HEK293 (cell line): ENCODE results near the gene NRP2.
A peak's percentile ranks its signal among the peaks of the same experiment; 100 is the strongest.

Source experiments
- CTCF ChIA-PET: fragments of 350-600 bp; formaldehyde crosslinking; extraction: SDS; loops from one replicate; lab custom pipeline; 2021; ENCODE audit warnings: antibody characterized with exemption; lab: Yijun Ruan, JAX
- POLR2A ChIA-PET: fragments of 300-600 bp; formaldehyde crosslinking; extraction: SDS; loops from one replicate; lab custom pipeline; 2020; ENCODE audit warnings: antibody characterized with exemption, inconsistent platforms; lab: Yijun Ruan, JAX
- H3K27ac ChIP-seq: fragments of 200-500 bp; sonication (Bioruptor generic); 2 replicates; pipeline ENCODE4 v1.5.1; 2014; ENCODE audit warnings: low read depth, low read length, control low read depth, inconsistent platforms; ENCODE audit errors: extremely low read depth
- H3K36me3 ChIP-seq, 2 experiments: fragments of 200-500 bp in 1 of 2; sonication (Bioruptor generic) in 1 of 2; 1 replicate in 1 of 2; 2 replicates in 1 of 2; pipeline ENCODE4 v1.5.1; 2014 to 2017; ENCODE audit warnings: inconsistent platforms in 2 of 2, low read length in 2 of 2; ENCODE audit not compliant: control insufficient read depth in 2 of 2, insufficient read depth in 1 of 2
- H3K4me1 ChIP-seq: fragments of 200-500 bp; sonication (Bioruptor generic); 2 replicates; pipeline ENCODE4 v1.5.1; 2014; ENCODE audit warnings: mild to moderate bottlenecking, low read length, inconsistent platforms; ENCODE audit not compliant: control insufficient read depth, insufficient read depth
- H3K4me3 ChIP-seq: 2 replicates; pipeline ENCODE4 v1.5.1; 2011; ENCODE audit warnings: low read depth, mild to moderate bottlenecking, control low read depth, low read length, moderate library complexity
- H3K9me3 ChIP-seq: fragments of 200-500 bp; sonication (Bioruptor generic); 2 replicates; pipeline ENCODE4 v1.5.1; 2014; ENCODE audit warnings: low read depth, low read length, inconsistent platforms; ENCODE audit not compliant: control insufficient read depth, insufficient read depth
- GLIS1 ChIP-seq: fragments of 450-650 bp; formaldehyde crosslinking; IDR thresholded peaks from 2 replicates; pipeline ENCODE4 v1.5.1; 2016; ENCODE audit warnings: missing biosample characterization, missing genetic modification characterization
- HOXA7 ChIP-seq: sonication (generic); formaldehyde crosslinking; IDR thresholded peaks from 2 replicates; pipeline ENCODE4 v1.8.1; 2022; ENCODE audit warnings: missing genetic modification reagents, borderline replicate concordance
- KLF10 ChIP-seq: fragments of 450-650 bp; IDR thresholded peaks from 2 replicates; pipeline ENCODE4 v1.5.1; 2018; ENCODE audit warnings: missing biosample characterization, mild to moderate bottlenecking, missing genetic modification characterization
- KLF8 ChIP-seq: fragments of 450-650 bp; formaldehyde crosslinking; IDR thresholded peaks from 2 replicates; pipeline ENCODE4 v1.5.1; 2016; ENCODE audit warnings: missing biosample characterization, missing genetic modification characterization
- MEIS1 ChIP-seq: sonication (generic); formaldehyde crosslinking; IDR thresholded peaks from 2 replicates; pipeline ENCODE4 v1.8.1; 2022; ENCODE audit warnings: missing genetic modification reagents, mild to moderate bottlenecking, borderline replicate concordance
- SCRT1 ChIP-seq: fragments of 450-650 bp; formaldehyde crosslinking; IDR thresholded peaks from 2 replicates; pipeline ENCODE4 v1.5.1; 2016; ENCODE audit warnings: missing biosample characterization, missing genetic modification characterization, borderline replicate concordance
- SCRT2 ChIP-seq: fragments of 450-650 bp; formaldehyde crosslinking; IDR thresholded peaks from 2 replicates; pipeline ENCODE4 v1.5.1; 2016; ENCODE audit warnings: missing biosample characterization, missing genetic modification characterization
- ZBTB1 ChIP-seq: fragments of 450-650 bp; formaldehyde crosslinking; IDR thresholded peaks from 2 replicates; pipeline ENCODE4 v1.5.1; 2016; ENCODE audit warnings: missing biosample characterization, missing genetic modification characterization
- ZNF112 ChIP-seq: fragments of 450-650 bp; formaldehyde crosslinking; IDR thresholded peaks from 2 replicates; pipeline ENCODE4 v1.5.0; 2017; ENCODE audit warnings: missing biosample characterization, missing genetic modification characterization
- ZNF146 ChIP-seq: fragments of 450-650 bp; formaldehyde crosslinking; IDR thresholded peaks from 2 replicates; pipeline ENCODE4 v1.5.1; 2016; ENCODE audit warnings: missing biosample characterization, missing genetic modification characterization
- ZNF324 ChIP-seq: fragments of 450-650 bp; formaldehyde crosslinking; IDR thresholded peaks from 2 replicates; pipeline ENCODE4 v1.5.1; 2016; ENCODE audit warnings: missing biosample characterization, missing genetic modification characterization
- ZNF433 ChIP-seq: fragments of 450-650 bp; formaldehyde crosslinking; IDR thresholded peaks from 2 replicates; pipeline ENCODE4 v1.5.1; 2016; ENCODE audit warnings: missing biosample characterization, missing genetic modification characterization, low read depth
- ZNF560 ChIP-seq: fragments of 450-650 bp; formaldehyde crosslinking; IDR thresholded peaks from 2 replicates; pipeline ENCODE4 v1.5.1; 2017; ENCODE audit warnings: missing biosample characterization, missing genetic modification characterization, borderline replicate concordance
- ZNF654 ChIP-seq: fragments of 450-650 bp; formaldehyde crosslinking; IDR thresholded peaks from 2 replicates; pipeline ENCODE4 v1.5.1; 2016; ENCODE audit warnings: low read depth, missing biosample characterization, missing genetic modification characterization
- ZNF660 ChIP-seq: fragments of 450-650 bp; IDR thresholded peaks from 2 replicates; pipeline ENCODE4 v1.5.1; 2018; ENCODE audit warnings: missing biosample characterization, mild to moderate bottlenecking, missing genetic modification characterization
- ZNF747 ChIP-seq: fragments of 450-650 bp; formaldehyde crosslinking; IDR thresholded peaks from 2 replicates; pipeline ENCODE4 v1.5.1; 2016; ENCODE audit warnings: missing biosample characterization, missing genetic modification characterization
- ZNF792 ChIP-seq: fragments of 450-650 bp; formaldehyde crosslinking; IDR thresholded peaks from 2 replicates; pipeline ENCODE4 v1.5.1; 2016; ENCODE audit warnings: missing biosample characterization, missing genetic modification characterization
- TF ChIP-seq, protein P1 (sequence below): fragments of 450-650 bp; formaldehyde crosslinking; IDR thresholded peaks from 2 replicates; pipeline ENCODE4 v1.5.1; 2016; ENCODE audit warnings: missing biosample characterization, missing genetic modification characterization
- TF ChIP-seq, protein P2 (sequence below): fragments of 450-650 bp; formaldehyde crosslinking; IDR thresholded peaks from 2 replicates; pipeline ENCODE4 v1.5.1; 2017; ENCODE audit warnings: missing biosample characterization, missing genetic modification characterization
- TF ChIP-seq, protein P3 (sequence below): fragments of 450-650 bp; IDR thresholded peaks from 2 replicates; pipeline ENCODE4 v1.5.1; 2018; ENCODE audit warnings: missing biosample characterization, mild to moderate bottlenecking, missing genetic modification characterization
- TF ChIP-seq, protein P4 (sequence below): fragments of 450-650 bp; formaldehyde crosslinking; IDR thresholded peaks from 2 replicates; pipeline ENCODE4 v1.5.1; 2016; ENCODE audit warnings: missing biosample characterization, missing genetic modification characterization
- TF ChIP-seq, protein P5 (sequence below): fragments of 450-650 bp; formaldehyde crosslinking; IDR thresholded peaks from 2 replicates; pipeline ENCODE4 v1.5.1; 2016; ENCODE audit warnings: missing biosample characterization, missing genetic modification characterization

The NRP2 gene

DNA sequence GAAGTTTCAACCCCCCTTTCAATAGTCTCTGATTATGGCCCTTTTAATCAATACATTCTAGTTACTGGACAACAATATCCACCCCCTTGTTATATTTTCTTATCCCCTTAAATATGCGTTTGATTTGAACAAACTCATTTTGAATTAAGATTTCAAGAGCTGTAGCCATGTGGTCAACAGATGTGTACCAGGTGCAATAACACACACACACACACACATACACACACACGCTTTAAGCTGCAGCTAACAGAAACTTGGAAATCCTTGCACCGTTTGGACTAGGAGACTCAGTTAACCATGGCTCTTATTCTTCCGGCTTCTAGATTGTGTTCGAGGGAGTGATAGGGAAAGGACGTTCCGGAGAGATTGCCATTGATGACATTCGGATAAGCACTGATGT, 82.8 kb downstream of the NRP2 start:
- H3K4me3 ChIP-seq = no peak overlapping the region

DNA sequence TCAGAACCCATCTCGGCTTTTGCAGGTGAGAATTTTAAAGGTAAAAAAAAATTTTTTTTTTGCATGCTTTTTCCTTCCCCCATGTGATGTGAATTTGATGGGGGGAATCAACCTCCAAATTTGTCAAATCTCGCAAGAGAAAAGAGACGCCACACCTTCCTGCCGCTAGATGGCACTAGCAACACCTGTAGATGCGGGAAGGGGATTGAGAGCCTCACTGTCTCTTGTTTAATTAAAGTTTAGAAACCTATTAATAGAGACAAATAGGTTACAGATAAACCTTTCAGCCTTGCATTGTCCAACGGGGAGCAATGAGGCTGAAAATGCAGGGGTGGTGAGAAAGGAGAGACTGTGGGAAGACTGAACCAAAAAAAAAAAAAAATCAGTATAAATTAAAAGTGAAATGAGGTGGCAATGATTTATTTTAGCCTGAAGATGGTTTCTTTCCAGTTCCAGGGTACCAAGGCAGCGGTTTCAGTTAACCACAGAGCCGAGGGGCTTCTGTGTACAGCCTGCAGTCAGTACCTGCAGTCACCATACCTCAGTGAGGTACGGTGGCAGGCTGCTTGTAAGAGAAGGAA, 84.6 kb downstream of the NRP2 start:
- H3K27ac ChIP-seq = no peak overlapping the region
- TF ChIP-seq SCRT2 (tag by site-specific recombination) (peak; percentile 84), KLF10 (no peak), ZNF792 (tag by site-specific recombination) (no peak), ZNF660 (tag by site-specific recombination) (0 out of 2 replicates have a peak, but pooled peaks have one; percentile 34), ZNF654 (tag by site-specific recombination) (peak; percentile 56), SCRT1 (tag by site-specific recombination) (peak; percentile 84)
- TF ChIP-seq, protein P1, sequence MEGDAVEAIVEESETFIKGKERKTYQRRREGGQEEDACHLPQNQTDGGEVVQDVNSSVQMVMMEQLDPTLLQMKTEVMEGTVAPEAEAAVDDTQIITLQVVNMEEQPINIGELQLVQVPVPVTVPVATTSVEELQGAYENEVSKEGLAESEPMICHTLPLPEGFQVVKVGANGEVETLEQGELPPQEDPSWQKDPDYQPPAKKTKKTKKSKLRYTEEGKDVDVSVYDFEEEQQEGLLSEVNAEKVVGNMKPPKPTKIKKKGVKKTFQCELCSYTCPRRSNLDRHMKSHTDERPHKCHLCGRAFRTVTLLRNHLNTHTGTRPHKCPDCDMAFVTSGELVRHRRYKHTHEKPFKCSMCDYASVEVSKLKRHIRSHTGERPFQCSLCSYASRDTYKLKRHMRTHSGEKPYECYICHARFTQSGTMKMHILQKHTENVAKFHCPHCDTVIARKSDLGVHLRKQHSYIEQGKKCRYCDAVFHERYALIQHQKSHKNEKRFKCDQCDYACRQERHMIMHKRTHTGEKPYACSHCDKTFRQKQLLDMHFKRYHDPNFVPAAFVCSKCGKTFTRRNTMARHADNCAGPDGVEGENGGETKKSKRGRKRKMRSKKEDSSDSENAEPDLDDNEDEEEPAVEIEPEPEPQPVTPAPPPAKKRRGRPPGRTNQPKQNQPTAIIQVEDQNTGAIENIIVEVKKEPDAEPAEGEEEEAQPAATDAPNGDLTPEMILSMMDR (tag by site-specific recombination) = peak; percentile 46; the same call in 1 of the 2 replicates
- peaks cover 0 to 9% of the 10 kb centered on the region in 2 experiments; a peak in 1 of 3 replicates for H3K36me3 ChIP-seq
- H3K4me1 ChIP-seq = no peaks in the 10 kb centered on the region
- POLR2A ChIA-PET = no interaction called here
- CTCF ChIA-PET = interaction anchor here (0.6 to 1.6 kb wide), 4 partner anchors 55 to 1250 kb away, joined by 3 to 7 read pairs (median 4); no protein-coding TSS in a partner anchor
- H3K9me3 ChIP-seq = no peaks in the 10 kb centered on the region
- H3K4me3 ChIP-seq = no peak overlapping the region

More for the DNA sequence above, 82.8 kb downstream of the NRP2 start:
- Histone ChIP-seq H3K36me3 (peaks cover 0 to 9% of the 10 kb centered on the region in 2 experiments; a peak in 1 of 3 replicates), H3K27ac (no peak overlapping the region), H3K4me1 (no peaks in the 10 kb centered on the region), H3K9me3 (no peaks in the 10 kb centered on the region)
- TF ChIP-seq ZNF146 (tag by site-specific recombination) = no peak
- no peak for TF ChIP-seq ZNF433 (tag by site-specific recombination)
- no peak for TF ChIP-seq KLF8 (tag by site-specific recombination)
- no peak for TF ChIP-seq ZNF112 (tag by site-specific recombination)
- TF ChIP-seq MEIS1 (CRISPR knock-in tag) = no peak
- no peak for TF ChIP-seq ZBTB1 (tag by site-specific recombination)
- TF ChIP-seq, protein P2, sequence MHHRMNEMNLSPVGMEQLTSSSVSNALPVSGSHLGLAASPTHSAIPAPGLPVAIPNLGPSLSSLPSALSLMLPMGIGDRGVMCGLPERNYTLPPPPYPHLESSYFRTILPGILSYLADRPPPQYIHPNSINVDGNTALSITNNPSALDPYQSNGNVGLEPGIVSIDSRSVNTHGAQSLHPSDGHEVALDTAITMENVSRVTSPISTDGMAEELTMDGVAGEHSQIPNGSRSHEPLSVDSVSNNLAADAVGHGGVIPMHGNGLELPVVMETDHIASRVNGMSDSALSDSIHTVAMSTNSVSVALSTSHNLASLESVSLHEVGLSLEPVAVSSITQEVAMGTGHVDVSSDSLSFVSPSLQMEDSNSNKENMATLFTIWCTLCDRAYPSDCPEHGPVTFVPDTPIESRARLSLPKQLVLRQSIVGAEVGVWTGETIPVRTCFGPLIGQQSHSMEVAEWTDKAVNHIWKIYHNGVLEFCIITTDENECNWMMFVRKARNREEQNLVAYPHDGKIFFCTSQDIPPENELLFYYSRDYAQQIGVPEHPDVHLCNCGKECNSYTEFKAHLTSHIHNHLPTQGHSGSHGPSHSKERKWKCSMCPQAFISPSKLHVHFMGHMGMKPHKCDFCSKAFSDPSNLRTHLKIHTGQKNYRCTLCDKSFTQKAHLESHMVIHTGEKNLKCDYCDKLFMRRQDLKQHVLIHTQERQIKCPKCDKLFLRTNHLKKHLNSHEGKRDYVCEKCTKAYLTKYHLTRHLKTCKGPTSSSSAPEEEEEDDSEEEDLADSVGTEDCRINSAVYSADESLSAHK (tag by site-specific recombination) = no peak
- no peak for TF ChIP-seq ZNF560 (tag by site-specific recombination)
- TF ChIP-seq GLIS1 = no peak
- TF ChIP-seq, protein P3, sequence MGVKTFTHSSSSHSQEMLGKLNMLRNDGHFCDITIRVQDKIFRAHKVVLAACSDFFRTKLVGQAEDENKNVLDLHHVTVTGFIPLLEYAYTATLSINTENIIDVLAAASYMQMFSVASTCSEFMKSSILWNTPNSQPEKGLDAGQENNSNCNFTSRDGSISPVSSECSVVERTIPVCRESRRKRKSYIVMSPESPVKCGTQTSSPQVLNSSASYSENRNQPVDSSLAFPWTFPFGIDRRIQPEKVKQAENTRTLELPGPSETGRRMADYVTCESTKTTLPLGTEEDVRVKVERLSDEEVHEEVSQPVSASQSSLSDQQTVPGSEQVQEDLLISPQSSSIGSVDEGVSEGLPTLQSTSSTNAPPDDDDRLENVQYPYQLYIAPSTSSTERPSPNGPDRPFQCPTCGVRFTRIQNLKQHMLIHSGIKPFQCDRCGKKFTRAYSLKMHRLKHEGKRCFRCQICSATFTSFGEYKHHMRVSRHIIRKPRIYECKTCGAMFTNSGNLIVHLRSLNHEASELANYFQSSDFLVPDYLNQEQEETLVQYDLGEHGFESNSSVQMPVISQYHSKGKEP (tag by site-specific recombination) = no peak
- TF ChIP-seq, protein P4, sequence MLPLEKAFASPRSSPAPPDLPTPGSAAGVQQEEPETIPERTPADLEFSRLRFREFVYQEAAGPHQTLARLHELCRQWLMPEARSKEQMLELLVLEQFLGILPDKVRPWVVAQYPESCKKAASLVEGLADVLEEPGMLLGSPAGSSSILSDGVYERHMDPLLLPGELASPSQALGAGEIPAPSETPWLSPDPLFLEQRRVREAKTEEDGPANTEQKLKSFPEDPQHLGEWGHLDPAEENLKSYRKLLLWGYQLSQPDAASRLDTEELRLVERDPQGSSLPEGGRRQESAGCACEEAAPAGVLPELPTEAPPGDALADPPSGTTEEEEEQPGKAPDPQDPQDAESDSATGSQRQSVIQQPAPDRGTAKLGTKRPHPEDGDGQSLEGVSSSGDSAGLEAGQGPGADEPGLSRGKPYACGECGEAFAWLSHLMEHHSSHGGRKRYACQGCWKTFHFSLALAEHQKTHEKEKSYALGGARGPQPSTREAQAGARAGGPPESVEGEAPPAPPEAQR (tag by site-specific recombination) = no peak
- TF ChIP-seq, protein P5, sequence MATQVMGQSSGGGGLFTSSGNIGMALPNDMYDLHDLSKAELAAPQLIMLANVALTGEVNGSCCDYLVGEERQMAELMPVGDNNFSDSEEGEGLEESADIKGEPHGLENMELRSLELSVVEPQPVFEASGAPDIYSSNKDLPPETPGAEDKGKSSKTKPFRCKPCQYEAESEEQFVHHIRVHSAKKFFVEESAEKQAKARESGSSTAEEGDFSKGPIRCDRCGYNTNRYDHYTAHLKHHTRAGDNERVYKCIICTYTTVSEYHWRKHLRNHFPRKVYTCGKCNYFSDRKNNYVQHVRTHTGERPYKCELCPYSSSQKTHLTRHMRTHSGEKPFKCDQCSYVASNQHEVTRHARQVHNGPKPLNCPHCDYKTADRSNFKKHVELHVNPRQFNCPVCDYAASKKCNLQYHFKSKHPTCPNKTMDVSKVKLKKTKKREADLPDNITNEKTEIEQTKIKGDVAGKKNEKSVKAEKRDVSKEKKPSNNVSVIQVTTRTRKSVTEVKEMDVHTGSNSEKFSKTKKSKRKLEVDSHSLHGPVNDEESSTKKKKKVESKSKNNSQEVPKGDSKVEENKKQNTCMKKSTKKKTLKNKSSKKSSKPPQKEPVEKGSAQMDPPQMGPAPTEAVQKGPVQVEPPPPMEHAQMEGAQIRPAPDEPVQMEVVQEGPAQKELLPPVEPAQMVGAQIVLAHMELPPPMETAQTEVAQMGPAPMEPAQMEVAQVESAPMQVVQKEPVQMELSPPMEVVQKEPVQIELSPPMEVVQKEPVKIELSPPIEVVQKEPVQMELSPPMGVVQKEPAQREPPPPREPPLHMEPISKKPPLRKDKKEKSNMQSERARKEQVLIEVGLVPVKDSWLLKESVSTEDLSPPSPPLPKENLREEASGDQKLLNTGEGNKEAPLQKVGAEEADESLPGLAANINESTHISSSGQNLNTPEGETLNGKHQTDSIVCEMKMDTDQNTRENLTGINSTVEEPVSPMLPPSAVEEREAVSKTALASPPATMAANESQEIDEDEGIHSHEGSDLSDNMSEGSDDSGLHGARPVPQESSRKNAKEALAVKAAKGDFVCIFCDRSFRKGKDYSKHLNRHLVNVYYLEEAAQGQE (tag by site-specific recombination) = no peak
- no peak for TF ChIP-seq SCRT2 (tag by site-specific recombination)
- no peak for TF ChIP-seq HOXA7 (CRISPR knock-in tag)
- TF ChIP-seq ZNF324 (tag by site-specific recombination) = no peak
- no peak for TF ChIP-seq ZNF747 (tag by site-specific recombination)
- CTCF ChIA-PET = interaction anchor here (0.6 to 1.6 kb wide), 3 partner anchors 121 to 634 kb away, joined by 4 to 8 read pairs (median 6); no protein-coding TSS in a partner anchor
- POLR2A ChIA-PET = no interaction called here
